ENCODE measurements around the gene KRTAP5-8. TPM values are rescaled to one million over a fixed set of nuclear protein-coding genes. Genes with fewer than 3 reads are reported as not detected.
A peak's percentile ranks its signal among the peaks of the same experiment; 100 is the strongest.

KRTAP5-8 gene
- total RNA-seq, 1 experiment from 2014 or later, result not detected

DNA sequence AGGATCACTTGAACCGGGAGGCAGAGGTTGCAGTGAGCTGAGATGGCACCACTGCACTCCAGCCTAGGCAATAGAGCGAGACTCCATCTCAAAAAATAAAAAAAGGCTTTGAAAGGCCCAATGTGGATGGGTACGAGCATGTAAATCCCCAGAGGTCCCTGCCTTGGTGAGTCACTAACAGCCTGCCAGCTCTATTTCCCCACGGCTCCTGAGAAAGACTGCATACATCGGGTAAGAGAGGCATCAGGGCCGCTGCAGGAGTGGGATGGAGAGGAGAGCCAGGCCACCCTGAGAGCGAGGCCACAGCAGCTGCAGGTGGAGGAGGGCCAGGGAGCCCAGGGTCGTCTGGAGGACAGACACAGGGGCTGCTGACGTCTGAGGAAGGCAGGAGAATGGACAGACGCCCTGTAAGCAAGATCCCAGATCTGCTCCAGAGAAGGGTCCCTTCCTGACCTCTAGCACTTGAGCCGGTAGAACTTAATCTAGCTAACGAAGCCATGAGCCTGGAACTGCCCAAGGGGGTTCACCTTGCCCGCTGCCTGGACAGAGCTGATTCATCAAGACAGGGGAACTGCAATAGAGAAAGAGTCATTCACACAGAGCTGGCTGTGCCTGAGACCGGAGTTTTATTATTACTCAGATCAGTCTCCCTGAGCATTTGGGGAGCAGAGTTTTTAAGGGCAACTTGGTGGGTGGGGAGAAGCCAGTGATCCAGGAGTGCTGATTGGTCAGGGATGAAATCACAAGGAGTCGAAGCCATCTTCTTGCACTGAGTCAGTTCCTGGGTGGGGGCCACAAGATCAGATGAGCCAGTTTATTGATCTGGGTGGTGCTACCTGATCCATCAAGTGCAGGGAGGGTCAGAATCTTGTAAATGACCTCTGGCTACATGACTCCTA, 5.3 kb downstream of the KRTAP5-8 start:
- peak; percentile 10 for DNase-seq (ENCODE audit: unreplicated experiment)
- no peaks in the 10 kb centered on the region for H3K4me1 Mint-ChIP-seq (ENCODE audit: insufficient read depth, unreplicated experiment)
- TF ChIP-seq, protein P1, sequence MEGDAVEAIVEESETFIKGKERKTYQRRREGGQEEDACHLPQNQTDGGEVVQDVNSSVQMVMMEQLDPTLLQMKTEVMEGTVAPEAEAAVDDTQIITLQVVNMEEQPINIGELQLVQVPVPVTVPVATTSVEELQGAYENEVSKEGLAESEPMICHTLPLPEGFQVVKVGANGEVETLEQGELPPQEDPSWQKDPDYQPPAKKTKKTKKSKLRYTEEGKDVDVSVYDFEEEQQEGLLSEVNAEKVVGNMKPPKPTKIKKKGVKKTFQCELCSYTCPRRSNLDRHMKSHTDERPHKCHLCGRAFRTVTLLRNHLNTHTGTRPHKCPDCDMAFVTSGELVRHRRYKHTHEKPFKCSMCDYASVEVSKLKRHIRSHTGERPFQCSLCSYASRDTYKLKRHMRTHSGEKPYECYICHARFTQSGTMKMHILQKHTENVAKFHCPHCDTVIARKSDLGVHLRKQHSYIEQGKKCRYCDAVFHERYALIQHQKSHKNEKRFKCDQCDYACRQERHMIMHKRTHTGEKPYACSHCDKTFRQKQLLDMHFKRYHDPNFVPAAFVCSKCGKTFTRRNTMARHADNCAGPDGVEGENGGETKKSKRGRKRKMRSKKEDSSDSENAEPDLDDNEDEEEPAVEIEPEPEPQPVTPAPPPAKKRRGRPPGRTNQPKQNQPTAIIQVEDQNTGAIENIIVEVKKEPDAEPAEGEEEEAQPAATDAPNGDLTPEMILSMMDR (IDR thresholded peaks at IDR 0.05; ENCODE audit: unreplicated experiment), result no peak
- ChIA-PET CTCF (no interaction called here), POLR2A (interaction anchor here (1.0 kb wide), 1 partner anchor 8 kb away, joined by 5 read pairs; no protein-coding TSS in a partner anchor)
- peaks cover 19% of the 10 kb centered on the region for H3K9me3 Mint-ChIP-seq (ENCODE audit: unreplicated experiment)
- no peak overlapping the region for H3K4me3 Mint-ChIP-seq (ENCODE audit: unreplicated experiment)
- H3K27me3 Mint-ChIP-seq (ENCODE audit: insufficient read depth, unreplicated experiment), result no peaks in the 10 kb centered on the region
- H3K27ac Mint-ChIP-seq (ENCODE audit: low read depth, unreplicated experiment), result no peak overlapping the region
- intact Hi-C loops (cut with micrococcal nuclease), result no loop called here
- BruUV-seq (replicated peaks), result no TSS peak
- H3K36me3 Mint-ChIP-seq (ENCODE audit: insufficient read depth, unreplicated experiment), result no peaks in the 10 kb centered on the region

DNA sequence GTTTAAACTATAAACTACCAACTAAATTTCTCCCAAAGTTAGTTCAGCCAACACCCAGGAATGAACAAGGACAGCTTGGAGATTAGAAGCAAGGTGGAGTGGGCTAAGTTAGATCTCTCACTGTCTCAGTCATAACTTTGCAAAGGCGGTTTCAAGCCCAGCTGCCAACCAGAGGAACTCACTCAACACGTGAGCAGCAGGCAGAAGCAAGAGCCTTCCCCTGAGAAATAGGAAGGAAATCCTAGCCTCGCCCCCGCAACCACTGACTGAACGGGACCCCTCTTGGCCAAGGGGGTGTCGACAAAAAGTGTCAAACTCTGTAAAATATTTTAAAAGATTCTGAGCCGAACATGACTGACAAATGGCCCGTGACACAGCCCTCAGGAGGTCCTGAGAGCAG, 6.0 kb downstream of the KRTAP5-8 start:
- TF ChIP-seq, protein P1 (IDR thresholded peaks at IDR 0.05; ENCODE audit: unreplicated experiment), result no peak
- ChIA-PET CTCF (no interaction called here), POLR2A (no interaction called here)
- Mint-ChIP-seq H3K27ac (ENCODE audit: low read depth, unreplicated experiment) (no peak overlapping the region), H3K36me3 (ENCODE audit: insufficient read depth, unreplicated experiment) (no peaks in the 10 kb centered on the region), H3K4me3 (ENCODE audit: unreplicated experiment) (no peak overlapping the region), H3K27me3 (ENCODE audit: insufficient read depth, unreplicated experiment) (no peaks in the 10 kb centered on the region), H3K4me1 (ENCODE audit: insufficient read depth, unreplicated experiment) (no peaks in the 10 kb centered on the region), H3K9me3 (ENCODE audit: unreplicated experiment) (peaks cover 19% of the 10 kb centered on the region)
- no TSS peak for BruUV-seq (replicated peaks)
- intact Hi-C loops (cut with micrococcal nuclease), result no loop called here
- no peak for DNase-seq (ENCODE audit: unreplicated experiment)

DNA sequence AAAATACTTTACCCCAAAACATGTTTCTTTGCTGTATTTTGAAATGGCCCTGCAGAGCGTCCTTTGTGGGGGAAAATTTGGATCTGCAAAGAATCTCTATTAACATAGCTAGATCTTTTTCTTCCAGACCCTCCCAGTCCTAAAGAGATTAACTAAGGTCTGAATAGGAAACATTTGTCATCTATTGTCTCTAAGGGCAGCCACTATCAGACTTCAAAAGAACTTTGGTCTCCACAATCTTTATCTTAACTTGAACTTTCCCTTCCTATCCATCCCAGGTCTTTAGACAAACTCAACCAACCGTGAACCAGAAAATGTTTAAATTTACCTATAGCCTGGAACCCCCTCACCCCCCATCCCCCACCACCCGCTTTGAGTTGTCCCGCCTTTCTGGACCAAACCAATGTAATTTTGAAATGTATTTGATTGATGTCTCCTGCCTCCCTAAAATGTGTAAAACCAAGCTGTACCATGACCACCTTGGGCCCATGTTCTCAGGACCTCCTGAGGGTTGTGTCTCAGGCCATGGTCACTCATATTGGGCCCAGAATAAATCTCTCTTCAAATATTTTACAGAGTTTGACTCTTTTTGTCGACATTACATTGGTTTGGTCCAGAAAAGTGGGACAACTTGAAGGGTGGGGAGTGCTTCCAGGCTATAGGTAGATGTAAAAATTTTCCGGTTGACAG, 6.8 kb downstream of the KRTAP5-8 start:
- H3K36me3 Mint-ChIP-seq (ENCODE audit: insufficient read depth, unreplicated experiment), result no peaks in the 10 kb centered on the region
- CTCF ChIA-PET, result interaction anchor here (0.6 to 0.7 kb wide), 3 partner anchors 35 to 186 kb away, joined by 3 to 4 read pairs (median 3); no protein-coding TSS in a partner anchor
- no peak overlapping the region for H3K27ac Mint-ChIP-seq (ENCODE audit: low read depth, unreplicated experiment)
- DNase-seq (ENCODE audit: unreplicated experiment), result no peak
- POLR2A ChIA-PET, result no interaction called here
- intact Hi-C loops (cut with micrococcal nuclease), result no loop called here
- no TSS peak for BruUV-seq (replicated peaks)
- TF ChIP-seq, protein P1 (IDR thresholded peaks at IDR 0.05; ENCODE audit: unreplicated experiment), result no peak
- H3K4me3 Mint-ChIP-seq (ENCODE audit: unreplicated experiment), result no peak overlapping the region
- no peaks in the 10 kb centered on the region for H3K4me1 Mint-ChIP-seq (ENCODE audit: insufficient read depth, unreplicated experiment)
- H3K27me3 Mint-ChIP-seq (ENCODE audit: insufficient read depth, unreplicated experiment), result no peaks in the 10 kb centered on the region
- H3K9me3 Mint-ChIP-seq (ENCODE audit: unreplicated experiment), result peaks cover 19% of the 10 kb centered on the region

DNA sequence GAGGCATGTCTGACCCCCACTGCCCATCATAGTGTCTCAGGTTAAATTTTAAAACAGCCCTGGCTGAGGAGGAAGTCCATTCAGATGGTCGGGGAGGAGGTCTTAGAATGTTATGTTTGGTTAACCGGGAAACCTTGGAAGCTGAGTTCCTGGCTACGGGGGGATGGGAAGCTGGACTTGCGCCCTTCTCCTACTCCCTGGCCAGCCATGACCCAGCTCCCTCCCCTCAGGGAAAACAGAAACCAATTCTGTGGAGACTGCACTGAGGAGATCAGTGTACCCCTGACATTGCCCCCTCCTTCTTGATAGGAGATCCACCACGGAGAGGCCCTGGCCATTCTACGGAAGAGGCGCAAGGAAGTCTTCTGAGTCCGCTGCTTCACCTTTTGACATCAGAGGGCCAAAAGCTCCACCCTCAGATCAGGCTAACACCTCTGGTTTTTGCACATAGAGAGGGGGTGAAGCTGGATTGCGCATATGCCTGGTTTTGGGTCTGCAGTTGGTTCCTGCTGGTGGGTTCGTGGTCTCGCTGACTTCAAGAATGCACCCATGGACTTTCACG, 7.7 kb downstream of the KRTAP5-8 start:
- intact Hi-C loops (cut with micrococcal nuclease), result no loop called here
- BruUV-seq (replicated peaks), result no TSS peak
- no peaks in the 10 kb centered on the region for H3K36me3 Mint-ChIP-seq (ENCODE audit: insufficient read depth, unreplicated experiment)
- H3K27ac Mint-ChIP-seq (ENCODE audit: low read depth, unreplicated experiment), result no peak overlapping the region
- H3K27me3 Mint-ChIP-seq (ENCODE audit: insufficient read depth, unreplicated experiment), result no peaks in the 10 kb centered on the region
- ChIA-PET CTCF (interaction anchor here (0.6 to 0.7 kb wide), 2 partner anchors 34 to 187 kb away, joined by 3 read pairs; no protein-coding TSS in a partner anchor), POLR2A (interaction anchor here (0.6 kb wide), 1 partner anchor 425 kb away, joined by 3 read pairs; no protein-coding TSS in a partner anchor)
- no peak overlapping the region for H3K4me3 Mint-ChIP-seq (ENCODE audit: unreplicated experiment)
- TF ChIP-seq, protein P1 (IDR thresholded peaks at IDR 0.05; ENCODE audit: unreplicated experiment), result no peak
- H3K9me3 Mint-ChIP-seq (ENCODE audit: unreplicated experiment), result peaks cover 17% of the 10 kb centered on the region
- H3K4me1 Mint-ChIP-seq (ENCODE audit: insufficient read depth, unreplicated experiment), result no peaks in the 10 kb centered on the region
- DNase-seq (ENCODE audit: unreplicated experiment), result no peak

All from MCF 10A (cell line).